Measurements from ENCODE around the gene NCLN.
"Not testable (repeated sequence)": the region's sequence is repeated elsewhere in the genome, so short reads cannot be mapped to it uniquely, and the experiment has no call there.

Gene NCLN

DNA sequence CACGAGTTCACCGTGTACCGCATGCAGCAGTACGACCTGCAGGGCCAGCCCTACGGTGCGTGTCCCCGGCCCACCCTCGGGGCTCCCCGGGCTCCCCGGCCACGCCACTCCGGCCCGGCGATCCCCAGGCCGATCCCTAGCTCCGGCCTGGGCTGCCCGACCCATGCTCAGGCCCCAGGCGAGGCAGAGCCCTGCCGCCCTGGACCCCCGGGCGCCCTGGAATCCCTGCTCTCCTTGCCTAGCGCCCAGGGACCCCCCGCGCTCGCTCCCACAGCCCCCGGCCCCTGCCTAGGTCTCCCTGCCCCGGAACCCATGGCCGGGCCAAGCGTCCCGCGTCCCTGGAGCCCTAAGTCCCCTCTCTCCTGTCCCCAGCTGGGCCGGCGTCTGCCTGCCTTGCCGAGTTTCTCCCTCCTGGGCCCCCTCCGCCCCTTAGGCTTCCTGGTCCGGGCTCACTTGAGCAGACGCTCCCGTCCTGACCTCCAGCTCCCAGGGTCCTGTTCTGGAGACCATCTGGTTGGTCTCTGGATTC is 494 bp downstream of the NCLN start:
- no peak for DNase-seq

DNA sequence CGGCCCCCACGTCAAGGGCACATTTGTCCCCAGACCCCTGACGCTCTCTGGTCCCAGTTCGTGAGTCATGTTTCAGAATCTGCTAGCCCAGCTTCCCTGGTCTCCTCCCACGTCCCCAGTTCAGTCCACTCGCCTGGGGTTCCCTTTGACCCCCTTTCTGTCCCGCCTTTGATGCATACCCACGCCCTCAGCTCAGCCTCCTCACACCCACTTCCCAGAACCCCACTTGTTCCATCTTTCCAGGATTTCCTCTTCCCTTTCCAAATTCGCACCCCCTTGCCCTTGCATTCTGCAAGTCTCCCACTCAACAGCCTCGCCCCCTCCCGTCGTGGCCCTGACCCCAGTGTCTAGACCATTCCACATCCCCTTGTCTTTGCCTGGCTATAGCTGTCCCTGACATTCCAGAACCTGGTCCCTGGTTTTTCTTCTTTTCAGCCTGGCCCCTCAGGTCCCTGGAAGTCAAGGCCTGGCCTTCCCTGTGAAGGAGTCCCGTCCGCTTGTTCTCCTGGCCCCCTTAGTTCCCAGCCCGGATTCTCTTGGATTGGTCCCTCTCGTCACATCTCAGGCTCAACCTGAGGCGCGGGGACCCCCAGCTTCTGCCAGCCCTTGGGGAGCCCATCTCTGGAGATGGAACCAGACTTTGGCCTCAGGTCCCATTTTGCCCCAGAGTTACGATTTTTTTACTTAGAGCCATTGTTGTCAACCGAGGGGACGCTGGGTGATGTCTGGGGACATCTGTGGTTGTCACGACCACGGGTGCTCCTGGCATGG is 1.3 kb downstream of the NCLN start:
- no peak for DNase-seq

DNA sequence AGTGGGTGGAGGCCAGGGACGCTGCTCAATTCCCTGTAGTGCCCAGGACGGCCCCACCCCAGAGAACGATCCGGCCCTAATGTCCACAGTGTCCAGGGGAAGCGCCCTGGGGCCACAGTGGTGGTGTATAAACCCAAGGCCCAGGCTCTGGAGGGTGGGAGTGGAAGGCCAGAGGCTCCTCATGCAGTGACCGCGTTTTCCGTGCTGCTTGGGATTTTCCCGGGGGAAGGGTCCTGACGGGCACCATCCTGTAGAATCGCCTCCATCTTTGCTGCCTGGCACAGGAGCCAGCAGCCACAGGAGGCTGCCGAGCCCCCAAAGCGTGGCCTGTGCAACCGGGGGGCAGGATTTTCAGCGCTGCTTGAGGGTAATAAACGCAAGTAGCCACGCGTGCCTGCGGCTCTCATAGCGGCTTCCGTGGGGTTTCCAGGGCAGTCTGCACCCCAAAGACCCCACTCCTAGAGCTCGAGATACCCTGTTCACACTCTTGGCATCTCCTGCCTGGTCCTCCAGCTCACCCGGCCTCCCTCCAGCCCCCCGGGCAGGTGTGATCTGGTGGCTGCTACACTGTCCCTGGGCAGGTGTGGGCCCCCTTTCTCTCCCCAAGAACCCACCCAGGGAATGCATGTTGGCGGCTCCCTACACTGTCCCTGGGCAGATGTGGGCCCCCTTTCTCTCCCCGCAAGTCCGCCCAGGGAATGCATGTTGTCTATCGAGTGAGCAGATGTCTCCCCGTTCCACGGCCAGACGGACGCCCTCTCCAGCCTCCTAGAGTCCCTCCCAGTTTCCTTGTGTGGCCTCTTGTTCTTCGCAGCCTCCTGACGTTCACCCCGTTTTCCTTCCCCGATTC is 2.2 kb downstream of the NCLN start:
- DNase-seq: no peak

GRCh38 chr19:3188627-3189596 is 3.2 kb downstream of the NCLN start:
- DNase-seq: no peak

DNA sequence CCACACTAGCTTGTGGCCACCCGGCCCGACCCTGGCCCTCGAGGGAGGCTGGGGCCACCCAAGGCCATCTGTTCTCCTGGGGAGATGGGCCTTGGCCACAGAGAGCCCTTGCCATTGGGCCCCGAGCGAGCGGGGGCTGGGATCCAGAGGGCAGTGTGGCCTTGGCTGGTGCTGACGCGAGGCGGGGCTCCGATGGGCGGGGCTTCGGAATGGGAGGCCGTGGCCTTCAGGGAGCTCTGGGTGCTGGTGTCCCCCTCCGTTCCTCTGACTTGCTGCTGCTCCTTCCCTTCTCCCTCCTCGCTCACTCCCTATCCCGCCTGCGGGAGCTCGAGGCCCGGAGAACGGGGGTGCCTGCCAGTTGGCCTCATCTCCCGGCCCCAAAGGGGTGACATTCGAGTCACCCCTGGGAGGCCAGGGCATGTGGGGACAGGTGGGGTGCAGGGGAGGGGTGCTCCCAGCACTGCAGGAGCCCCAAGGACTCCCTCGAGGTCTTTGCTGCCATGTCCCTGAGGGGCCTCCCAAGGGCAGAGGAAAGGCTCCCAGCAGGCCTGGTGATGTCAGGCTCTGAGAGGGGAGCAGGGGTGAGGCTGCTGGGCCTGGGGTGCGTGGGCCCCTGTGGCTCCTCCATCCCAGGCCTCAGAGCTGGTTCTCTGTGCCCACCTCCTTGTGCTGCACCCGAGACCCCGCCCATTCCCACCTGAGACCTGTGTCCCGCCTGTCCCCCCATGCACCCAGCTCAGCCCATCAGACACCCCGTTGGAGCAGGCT is 4.2 kb downstream of the NCLN start:
- no peak for DNase-seq

- DNase-seq: no peak
These were observed 4.7 kb downstream of the NCLN start for GRCh38 chr19:3190470-3190770.

DNA sequence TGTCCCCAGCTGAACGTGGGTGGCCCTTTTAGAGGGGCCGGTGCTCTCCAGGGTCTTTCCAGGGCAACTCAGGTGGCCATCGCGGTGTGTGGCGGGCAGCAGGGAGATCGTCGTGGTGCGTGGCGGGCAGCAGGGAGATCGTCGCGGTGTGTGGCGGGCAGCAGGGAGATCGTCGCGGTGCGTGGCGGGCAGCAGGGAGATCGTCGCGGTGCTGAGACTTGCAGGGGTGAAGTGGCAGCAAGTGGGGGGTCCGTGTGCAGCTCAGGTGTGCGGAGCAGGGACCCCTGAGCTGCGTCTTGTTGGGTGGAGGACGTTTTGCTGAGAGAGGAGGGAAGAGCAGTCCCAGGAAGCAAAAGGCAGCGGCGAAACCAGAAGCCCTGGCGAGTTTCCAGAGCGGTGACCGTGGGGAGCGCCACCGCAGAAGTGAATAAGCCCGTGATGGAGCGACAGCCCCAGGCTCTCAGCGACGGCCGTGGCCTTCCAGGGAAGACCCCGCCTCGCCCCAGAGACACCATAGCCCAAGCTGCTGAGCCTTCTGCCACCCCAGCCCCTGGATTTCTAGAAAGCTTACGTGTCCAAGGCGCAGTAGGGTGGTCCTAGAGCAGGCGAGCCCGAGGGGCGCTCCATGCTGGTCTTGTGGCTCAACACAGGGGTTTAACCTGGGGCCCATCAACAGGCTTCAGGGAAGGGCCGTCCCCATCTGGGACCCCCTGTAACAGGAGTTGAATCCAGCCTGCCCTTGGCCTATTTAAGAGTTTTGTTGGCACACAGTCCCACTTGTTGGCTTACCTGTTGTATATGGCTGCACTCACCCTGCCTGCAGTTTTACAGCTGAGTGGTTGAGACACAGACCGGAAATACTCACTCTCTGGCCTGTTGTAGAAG is 5.4 kb downstream of the NCLN start:
- DNase-seq: no peak

DNA sequence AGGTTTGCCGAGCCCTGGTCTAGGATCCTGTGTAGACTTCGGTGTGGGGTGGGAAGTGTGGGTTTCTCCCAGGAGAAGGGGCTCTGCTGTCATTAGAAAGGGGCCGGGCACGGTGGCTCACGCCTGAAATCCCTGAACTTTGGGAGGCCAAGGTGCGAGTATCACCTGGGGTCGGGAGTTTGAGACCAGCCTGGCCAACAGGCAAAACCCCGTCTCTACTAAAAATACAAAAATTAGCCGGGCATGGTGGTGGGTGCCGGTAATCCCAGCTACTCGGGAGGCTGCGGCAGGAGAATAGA is 6.0 kb downstream of the NCLN start:
- not testable (repeated sequence) for DNase-seq

GRCh38 chr19:3192228-3192635 is 6.5 kb downstream of the NCLN start:
- no peak for DNase-seq

DNA sequence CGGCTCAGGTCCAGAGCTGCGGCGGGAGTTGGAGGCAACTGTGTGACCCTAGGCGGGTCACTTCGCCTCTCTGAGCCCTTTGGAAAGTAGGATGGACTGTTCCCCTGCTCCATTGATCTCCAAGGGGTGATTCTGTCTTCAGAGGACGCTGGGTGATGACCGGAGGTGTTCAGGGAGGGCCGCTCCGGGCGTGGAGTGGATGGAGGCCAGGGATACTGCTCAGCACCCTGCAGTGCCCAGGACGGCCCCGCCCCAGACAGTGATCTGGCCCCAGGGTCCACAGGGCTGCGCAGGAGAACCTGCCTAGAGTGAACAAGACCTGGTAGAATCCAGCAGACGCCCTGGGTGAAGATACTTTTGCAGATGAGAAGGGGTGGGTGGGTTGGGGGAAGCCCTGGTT is 7.0 kb downstream of the NCLN start:
- no peak for DNase-seq

DNA sequence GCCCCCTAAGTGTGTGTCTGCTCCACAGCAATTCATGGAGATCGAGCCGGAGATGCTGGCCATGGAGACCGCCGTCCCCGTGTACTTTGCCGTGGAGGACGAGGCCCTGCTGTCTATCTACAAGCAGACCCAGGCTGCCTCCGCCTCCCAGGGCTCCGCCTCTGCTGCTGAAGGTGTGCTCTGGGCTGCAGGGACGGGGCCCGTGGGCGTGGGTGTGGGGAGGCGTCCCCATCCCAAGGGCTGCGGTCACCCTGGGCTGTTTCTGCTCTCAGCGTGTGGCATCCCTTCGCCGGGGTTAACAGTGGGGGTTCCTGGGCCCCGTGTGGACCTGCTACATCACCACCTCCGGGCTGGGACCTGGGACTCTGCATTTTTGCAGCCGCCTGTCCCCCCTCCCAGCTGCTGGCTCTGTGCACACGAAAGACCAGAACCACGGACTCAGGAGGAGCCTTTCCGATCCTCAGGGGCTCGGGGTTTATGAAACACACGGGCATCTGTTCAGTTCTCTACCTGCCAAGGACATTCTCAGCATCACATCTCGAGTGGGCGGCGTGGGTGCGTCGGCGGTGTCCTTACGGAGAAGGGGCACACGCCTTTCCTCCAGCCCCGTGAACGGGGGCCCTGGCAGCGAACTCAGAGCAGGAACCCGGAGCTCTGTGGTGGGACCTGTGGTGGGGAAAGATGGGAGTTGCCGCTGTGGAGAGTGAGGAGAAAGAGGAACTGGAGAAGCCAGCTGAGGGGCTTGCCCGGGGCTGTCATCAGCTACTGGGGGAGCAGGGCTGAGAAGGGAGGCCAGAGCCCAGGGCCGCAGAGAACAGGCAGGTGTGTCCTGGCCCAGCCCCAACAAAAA is 7.8 kb downstream of the NCLN start:
- no peak for DNase-seq

DNA sequence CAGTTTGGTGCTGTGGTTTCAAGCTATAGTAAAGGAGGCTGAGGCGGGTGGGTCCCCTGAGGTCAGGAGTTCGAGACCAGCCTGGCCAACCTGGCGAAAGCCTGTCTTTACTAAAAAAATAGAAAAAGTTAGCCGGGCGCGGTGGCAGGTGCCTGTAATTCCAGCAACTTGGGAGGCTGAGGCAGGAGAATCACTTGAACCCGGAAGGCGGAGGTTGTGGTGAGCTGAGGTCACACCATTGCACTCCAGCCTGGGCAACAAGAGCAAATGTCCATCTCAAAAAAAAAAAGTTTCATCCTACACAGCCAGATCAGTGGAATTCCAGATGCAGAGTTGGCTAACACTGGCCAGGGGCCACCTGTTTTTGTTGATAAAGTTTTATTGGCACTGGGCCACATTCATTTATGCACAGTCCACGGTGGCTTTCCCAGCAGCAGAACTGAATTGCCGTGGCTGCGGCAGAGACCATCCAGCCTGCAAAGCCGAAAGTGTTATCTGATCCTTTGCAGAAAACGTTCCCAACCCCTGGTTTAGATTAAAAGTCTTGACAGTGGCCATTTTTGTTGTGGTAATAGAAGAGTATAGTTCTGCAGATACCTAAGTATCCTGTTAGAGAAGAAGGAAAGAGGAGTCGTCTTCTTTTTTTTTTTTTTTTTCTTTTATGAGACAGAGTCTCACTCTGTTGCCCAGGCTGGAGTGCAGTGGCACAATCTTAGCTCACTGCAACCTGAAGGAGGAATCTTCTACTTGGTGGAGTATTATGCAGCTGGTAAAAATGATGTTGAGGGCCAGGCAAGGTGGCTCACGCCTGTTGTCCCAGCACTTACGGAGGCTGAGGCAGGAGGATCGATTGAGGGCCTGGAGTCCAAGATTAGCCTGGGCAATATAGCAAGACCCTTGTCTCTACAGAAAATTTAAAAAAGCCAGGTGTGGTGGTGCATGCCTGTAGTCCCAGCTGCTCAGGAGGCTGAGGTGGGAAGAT is 8.7 kb downstream of the NCLN start:
- DNase-seq: no peak

DNA sequence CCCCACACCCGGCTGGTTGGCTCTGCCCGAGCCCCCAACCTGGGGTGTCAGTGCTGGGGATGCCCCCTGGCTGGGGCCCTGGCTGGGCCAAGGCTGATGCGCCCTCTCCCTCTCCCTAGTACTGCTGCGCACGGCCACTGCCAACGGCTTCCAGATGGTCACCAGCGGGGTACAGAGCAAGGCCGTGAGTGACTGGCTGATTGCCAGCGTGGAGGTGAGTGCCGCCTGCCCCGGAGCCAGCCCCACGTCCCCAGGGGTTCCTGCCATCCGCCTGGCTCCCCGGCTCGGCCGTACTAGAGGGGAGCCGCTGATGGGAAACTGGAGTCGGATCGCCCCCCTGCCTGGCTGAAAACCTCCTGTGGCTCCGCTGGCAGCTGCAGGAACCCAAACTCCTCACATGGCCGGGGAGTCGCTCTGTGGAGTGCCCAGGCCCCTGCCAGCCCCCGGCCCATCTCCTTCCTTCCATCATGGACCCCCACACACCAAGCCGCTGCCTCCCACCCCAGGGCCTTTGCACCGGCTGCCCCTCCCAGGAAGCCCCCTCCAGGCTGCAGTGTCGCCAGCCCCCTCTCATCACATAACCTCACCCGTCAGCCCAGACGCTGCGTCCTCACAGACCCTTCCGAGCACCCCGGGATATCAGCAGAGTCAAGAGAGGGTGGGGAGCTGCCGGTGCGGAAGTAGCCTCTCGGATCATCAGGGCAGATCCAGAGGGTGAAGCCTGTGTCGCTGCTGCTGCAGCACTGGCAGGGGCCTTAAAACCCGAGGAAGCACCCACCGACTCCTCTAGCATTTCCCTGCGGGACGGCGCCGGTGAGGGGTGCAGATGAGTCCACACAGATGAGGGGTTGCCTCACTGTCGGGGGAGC is 10.6 kb downstream of the NCLN start:
- no peak for DNase-seq

DNA sequence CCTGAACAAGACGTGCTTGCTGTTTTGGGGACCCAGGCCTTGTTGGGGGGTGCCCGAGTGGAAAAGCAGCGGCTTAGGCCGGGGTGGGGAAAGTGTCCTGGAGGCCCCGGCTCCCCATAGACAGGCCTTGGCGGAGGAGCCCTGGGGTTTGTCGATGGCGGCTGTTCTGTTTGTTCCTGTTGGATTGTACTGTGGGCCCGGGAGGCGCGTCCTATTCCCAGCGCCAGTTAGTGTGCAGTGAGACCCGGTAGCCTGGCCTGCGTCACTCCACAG is 11.1 kb downstream of the NCLN start:
- no peak for DNase-seq

DNA sequence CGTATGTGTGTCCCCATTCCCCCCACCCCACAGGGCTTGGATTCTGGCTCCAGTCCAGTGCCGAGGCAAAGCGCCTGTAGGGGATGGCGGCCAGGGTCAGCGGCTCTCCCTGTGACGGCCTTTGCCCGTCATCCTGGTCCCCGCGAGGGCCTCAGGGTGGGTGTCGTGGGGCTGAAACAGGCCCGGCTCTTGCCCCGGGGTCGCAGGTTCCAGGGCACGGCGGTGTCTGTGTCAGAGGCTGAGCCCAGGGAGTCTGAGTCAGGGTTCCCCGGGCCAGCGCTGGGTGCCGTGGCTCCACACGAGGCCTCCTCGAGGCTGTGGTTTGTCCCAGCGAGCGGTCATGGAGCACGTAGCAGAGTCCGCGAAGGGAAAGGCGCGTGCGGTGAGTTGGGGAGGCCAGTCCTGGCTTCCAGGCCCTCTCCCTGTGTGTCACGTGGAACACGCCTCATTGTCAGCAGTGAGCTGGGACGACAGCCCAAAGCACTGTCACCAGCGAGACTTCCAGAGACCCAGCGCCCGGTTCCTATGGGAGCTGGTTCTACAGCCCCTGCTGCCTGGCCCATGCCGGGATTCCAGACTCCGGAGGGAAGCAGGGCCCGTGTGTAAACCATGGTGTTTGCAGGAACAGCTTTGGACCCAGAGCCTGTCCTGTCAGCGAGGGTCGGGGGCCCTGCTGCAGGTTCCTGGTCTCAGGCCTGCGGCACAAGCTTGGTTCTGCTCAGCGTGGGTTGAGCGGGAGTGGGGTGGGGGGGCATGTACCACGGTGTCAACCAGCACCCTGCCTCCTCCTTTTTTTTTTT is 13.4 kb downstream of the NCLN start:
- no peak for DNase-seq

- DNase-seq: no peak
These were observed 15.5 kb downstream of the NCLN start for GRCh38 chr19:3201072-3201700.

DNA sequence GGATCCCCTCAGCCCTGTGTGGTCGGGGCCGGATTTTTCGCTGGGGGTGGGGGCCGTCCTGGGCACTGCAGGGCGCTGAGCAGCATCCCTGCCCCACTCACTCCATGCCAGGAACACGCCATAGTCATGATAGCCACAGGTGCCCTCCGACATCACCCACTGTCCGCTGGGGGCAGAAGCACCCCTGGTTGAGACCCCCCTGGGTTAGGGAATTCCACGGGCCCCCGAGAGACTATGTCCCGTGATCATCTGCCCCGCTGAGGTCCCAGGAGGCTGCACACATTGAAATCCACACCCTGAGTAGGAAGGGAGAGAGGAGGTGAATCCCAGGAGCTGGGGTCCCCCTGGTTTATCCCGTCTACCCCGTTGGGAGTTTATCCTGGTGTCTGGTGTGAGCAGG is 16.2 kb downstream of the NCLN start:
- no peak for DNase-seq

All from NCI-H187 (cell line).